Stimulated activated CD8-positive, alpha-beta memory T cell treated with anti-CD3 and anti-CD28 coated beads, Interleukin-4, amount 100 ng/mL, for 24 hours (primary cell): ENCODE measurements around the gene ONECUT1.

Experiments used
- DNase-seq: peaks from one replicate; pipeline ENCODE4 v3.0.0-alpha.2; 2020; ENCODE audit warnings: low read depth

Gene ONECUT1

DNA sequence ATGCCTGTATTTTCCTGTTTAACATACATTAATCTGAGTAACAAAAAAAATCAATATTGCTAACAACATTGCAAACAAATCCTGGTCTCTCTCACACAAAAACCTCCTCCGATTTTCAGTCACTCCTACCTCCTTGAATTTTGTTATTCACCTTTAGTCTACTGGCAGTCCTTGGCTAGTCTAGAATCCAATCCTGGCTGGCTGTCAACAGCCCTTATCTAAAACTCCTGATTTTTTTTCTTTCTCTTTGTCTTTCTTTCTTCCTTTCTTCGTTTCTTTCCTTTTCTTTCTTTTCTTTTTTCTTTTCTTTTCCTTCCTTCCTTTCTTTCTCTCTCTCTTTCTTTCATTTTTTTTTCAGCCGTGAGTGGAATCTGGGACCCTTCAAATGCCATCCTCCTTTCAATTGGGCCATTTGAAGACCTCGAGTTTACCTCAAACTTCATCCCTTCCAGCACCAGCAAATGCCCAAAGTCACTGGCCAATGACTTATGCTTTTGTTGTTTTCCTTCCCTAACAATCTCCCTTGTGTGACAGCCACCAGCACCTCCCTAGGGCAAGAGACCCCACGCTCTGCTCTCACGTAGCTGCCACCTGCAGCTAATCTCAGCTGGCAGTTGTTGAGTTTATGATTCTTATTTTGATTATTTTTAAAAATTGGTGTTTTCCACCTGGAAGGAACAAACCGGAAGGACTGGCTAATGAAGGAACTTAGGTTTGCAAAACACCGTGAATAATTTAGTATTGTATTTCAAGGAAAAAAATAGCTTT, 6.8 kb upstream of the ONECUT1 start:
- DNase-seq, result no peak

- no peak for DNase-seq
Measured at GRCh38 chr15:52796228-52796521, 6.0 kb upstream of the ONECUT1 start.

GRCh38 chr15:52795464-52796227, 5.5 kb upstream of the ONECUT1 start:
- no peak for DNase-seq

DNA sequence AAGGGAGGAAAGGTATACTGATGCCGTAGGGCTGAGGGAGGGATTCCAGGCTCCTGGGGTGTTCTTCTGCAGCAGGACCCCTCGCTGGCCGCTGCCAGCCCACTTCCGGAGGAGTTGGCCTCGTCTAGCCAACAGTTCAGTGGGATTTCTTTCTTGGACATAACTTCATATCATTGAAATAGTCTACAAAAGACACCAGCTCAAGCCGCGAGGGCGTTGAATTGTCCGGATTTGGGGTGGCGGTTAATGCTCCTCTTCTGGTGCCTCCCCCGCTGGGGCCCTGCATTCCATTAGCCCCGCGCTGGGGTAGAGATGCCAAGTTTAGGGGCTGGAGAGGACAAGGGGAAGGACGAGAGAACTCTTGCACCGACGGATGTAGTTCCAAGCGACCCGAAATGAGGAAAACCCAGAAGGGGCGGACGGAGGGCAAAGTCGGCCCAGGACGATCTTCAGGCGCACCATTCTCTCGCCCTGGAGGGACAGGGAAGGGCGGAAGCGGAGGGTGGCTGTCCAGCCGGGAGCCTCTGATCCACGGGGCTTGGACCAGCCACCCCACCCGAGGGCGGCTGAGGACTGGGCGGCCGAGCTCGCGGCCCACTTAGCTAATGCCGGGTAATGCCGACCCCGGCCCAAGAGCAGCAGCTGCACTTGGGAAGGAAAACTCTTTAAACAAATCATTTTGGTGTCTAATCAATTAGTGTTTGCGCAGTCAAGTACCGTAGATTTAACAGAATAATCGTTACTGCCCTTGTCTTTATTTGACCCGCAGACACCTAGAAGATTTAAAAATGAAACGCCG, 4.7 kb upstream of the ONECUT1 start:
- DNase-seq, result no peak

DNA sequence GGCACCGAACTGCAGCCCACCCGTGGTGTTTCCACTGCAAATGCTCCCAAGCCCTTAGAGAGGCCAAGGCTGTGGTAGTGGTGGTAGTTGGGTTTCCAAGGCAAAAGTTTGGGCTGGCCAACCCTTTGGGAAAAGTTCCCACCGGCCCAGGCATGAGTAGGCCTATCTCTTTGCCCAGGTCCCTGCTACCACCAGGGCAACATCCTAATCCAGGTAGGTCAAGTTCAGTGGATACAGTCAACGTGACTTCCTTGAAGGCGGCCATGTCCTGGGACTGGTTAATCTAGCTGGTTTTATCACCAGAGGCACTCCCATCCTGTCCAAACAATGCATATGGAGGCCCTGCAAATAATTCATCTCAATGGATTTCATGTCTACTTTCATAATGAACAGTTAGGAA, 1.6 kb upstream of the ONECUT1 start:
- no peak for DNase-seq

- DNase-seq, result no peak
Measured at GRCh38 chr15:52790941-52791751, 1.0 kb upstream of the ONECUT1 start.

DNA sequence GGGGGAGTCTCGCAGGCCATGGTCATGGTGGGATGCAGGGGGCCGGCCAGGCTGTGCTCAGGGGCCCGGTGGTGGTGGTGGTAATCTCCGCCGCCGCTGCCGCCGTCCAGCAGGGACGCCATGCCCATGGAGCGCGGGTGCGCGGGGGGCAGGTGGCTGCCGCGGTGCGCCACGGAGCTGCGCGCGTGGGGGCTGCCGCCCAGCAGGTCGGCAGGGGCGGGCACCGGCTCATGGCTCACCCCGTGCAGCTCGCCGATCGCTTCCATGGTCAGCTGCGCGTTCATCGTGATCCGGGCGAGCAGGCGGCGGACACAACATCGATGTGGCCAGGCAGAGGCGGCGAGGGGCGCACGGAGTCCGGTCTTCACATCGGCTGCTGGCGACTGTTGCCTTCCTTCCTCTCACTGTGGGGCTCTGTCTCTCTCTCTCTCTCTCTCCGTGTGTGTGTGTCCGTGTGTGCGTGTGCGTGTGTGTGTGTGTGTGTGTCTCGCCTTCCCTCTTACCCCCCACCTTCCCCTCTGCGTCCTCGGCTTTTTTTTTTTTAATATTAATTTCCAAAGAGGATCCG, 451 bp downstream of the ONECUT1 start:
- DNase-seq, result no peak

DNA sequence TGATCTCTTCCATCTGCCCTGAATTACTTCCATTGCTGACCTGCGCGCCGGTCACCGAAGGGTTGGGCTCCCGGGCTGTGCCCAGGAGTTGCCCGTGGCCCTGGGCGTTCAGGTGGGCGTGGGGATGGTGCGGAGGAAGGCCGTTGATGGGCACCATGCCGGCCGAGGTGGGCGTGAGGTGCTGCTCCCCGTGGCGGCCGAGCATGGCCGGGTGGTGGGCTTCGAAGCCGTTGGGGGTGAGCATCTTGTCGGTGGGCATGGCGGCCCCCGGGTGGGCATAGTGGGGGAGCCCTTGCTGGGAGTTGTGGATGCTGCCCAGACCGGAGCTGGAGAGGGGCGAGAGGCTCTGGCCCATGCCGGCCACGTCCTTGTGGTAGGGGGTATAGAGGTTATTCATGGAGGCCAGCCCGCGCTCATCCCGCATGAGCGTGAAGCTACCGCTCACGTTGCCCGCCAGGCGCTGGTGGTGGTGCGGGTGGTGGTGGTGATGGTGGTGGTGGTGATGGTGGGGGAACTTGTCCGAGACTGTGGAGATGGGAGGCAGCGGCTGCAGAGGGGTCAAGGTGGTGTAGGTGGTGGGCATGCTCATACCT, 1.0 kb downstream of the ONECUT1 start:
- no peak for DNase-seq

DNA sequence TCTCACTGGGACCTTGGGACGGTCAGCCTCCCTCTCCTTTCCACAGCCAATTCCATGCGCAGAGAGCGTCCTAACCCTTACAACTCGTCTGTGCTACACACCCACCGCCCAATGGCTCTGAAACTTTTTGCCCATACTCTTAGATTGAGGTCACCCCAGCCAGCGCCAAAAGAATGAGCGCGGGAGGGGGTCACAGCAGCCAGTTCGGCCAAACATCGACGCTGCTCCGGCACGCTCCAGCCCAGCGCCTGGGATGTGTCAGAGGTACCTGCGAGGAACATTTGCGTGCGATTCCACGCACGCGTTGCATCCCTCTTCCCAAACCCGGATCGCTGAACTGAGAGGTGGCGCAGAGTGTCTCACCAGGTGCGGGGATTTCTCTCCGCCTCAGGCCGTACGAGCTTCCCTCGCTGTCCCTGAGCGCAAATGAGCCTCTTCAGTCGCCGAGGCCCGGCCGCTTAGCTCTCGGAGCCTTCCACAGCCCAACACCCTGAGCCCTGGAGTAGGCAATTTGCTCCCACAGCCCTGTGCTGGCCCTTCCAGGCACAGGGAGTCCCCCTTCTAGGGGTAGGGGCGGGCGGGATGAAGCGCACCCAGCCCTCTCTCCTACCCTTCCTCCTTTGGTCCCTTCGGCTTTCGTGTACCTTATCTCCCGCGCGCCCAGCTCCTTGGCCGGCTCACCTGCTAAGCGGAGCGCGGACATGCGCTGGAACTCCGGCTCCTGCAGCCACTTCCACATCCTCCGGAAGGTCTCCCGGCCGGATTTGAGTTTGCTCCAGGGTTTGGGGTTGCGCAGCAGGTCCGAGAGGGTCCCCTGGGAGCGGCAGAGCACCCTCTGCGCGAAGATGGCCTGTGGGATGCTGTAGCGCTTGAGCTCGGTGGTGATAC, 1.8 kb downstream of the ONECUT1 start:
- DNase-seq, result no peak

DNA sequence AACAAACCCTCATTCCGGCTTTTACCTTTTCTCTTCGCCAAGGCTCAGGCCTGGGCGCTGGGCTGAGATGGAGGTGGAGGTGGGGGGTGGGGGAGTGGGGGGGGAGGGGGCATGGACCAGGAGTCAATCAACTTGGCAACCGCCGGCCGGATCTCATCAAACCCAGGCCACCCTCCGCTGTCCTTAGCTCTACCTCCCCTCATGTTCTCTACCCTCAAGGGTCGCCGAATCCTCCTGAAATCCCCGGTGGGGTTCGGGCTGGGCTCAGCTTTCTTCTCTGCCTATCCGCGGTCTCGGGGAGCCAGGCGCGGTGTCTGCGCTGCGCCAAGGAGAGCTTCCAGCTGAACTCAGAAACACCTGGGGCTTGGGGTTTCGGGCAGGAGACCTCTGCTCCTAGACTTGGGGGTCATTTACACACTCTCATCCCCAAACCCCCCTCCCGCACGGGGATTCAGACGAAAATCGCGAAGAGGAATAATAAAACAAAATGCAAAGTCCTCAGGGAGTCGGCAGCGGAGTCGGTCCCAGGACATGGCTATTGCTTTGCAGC, 2.5 kb downstream of the ONECUT1 start:
- DNase-seq, result no peak

DNA sequence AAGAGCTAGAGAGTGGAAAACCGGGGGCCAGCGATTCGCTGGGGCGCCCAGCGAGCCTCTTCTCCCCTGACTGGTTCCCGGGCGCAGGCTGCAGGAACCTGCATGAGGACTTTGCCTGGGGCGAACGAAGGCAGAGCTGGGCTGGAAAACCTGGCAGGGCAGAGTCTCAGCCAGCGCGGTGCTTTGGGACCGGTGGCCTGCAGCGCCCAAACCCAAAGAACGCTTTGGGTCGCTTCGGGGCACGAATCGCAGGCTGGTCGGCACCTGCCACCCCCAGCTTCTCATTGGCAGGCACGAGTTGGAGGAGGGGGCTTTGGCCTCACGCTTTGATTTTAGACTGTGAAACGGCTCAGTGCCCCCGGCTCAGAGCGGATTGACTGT, 3.0 kb downstream of the ONECUT1 start:
- DNase-seq, result no peak

DNA sequence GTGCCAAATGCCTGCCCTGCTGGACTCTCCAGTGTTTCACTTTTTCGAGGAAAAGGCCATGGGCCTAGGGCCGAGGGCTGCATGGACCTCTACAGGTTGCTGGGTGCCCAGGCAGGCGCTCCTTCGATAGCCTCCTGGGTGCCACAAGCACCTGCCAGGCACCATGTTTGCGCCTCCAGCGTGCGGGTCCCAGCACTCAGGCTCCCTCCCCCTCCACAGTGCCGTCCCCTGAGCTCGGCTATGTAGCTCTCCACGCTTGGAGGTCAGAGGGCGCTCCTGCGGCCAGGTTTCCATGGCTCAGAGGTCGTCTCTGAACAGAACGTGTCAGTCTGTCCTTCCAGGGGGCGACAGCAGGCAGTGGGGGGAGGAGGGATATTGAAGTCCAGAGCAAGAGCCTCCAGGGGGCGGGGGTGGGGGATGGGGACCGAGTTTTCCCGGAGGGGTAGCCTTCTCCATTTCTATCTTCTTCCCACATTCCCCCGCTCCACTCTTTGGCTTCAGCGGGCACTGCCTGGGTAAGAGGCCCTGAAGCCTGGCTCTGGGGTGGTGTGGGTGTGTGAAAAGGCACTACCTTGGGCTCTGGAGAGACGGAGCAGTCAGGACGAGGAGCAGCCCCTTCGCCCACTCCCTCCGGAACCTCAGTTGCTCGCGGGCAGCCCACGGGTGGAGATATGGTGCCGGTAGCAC, 3.6 kb downstream of the ONECUT1 start:
- DNase-seq, result no peak

DNA sequence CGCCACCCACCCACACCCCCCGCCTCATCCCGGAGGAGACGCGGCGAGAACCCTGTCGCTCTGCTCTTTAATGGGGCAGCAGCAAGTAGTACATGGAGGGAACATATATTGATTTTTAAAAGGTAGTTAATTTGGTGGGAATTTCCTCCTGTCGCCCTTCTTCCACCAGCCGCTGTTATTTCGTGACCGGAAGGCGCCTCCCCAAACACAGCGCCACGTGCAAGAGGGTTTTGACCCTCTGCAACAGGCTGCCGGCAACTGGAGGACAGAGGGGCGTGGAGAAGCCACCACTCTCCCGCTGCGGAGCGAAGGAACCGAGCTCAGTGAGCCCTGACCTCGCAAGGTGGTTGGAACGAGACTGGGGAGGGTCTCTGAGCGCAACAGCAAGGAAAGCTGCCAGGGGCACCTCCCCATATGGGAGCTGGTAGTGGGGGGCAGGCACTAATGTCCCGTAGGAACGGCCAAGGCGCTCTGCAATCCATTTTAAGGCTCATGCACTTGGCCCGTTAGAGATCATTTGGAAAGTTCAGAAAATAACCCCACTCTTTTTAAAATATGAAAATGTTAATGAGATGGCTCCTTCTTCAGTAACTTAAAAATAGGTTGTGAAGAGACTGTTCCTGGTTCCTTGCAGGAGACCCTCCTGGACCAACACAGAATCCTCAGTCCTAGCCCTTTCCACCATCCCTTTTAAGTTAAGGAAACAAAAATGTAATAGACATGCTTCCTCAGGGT, 4.3 kb downstream of the ONECUT1 start:
- DNase-seq, result no peak

GRCh38 chr15:52784799-52785671, 5.1 kb downstream of the ONECUT1 start:
- DNase-seq, result no peak

DNA sequence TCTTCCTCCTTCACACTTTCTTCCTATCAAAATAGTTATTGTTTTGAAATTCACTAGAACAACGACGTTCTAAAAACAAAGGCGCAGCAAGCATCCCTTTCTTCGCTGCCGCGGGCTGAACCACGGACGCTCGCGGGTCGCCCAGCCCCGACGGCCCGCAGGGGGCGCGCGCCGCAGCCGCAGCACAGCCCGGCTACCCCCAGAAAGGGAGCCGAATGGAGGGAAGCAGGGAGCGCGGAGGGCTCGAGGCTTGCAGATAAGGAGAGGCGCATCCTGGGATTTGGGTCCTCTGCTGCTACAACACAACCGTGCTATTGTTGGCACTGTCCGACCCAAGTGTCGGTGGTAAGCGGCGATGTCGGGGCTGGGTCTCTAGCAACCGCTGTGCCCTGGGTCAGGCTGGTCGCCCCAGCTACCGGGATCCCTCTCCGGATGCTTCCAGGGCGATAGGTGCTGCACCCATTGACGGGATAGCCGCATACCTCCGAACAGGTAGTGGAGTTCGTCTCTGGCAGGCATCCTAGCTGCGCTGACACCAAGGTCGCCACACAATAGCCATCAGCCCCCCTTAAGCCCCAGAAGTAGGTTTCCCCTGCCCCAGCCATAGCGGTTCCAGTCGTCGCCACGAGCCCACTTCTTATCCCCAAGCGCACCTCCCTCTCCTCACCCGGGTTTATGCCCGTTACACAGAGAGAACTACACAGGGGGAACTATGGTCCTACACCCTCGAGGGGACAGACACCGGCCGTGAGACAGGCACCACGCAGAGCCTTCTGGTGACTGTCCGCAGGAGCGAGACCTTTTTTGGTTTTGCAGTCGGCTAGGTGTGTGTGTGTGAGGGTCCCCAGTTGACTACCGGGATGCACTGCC, 6.0 kb downstream of the ONECUT1 start:
- DNase-seq, result peak; percentile 24

DNA sequence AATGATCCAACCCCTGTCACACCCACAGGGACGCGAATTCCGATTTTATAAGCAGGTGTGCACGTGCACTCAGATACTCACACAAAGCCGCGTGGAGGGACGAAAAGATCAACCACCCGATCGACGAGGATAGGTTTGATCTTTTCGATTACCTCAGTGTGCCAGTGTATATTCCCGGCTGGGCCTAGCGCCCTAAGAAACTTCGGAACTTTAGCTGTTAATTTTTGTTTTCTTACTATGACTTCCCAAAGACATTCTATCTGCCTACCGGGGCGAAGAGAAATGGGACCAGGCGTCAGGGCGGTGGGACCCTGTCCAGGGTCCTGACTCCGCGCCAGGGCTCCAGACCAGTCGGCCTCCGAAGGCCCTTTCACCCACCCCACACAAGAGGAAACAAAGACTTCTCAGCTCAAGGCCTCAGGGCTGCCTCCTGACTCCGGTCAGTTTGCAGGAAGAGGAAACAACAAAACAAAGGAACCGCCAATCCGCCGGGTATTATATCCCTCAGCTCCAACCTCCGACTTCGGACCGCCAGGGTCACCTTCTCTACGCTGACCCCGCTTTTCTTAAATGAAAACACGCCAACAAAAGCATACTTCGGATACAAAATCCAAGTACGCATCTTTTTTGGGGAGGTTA, 6.8 kb downstream of the ONECUT1 start:
- DNase-seq, result no peak
